Measurements from ENCODE around the gene TAC3. TPM values are rescaled to one million over a fixed set of nuclear protein-coding genes. Genes with fewer than 3 reads are reported as not detected.
"Not testable (repeated sequence)": the region's sequence is repeated elsewhere in the genome, so short reads cannot be mapped to it uniquely, and the experiment has no call there.

Gene TAC3
- total and polyA plus RNA-seq, 9 donors: 0.40 to 2.2 TPM; not detected in 7

DNA sequence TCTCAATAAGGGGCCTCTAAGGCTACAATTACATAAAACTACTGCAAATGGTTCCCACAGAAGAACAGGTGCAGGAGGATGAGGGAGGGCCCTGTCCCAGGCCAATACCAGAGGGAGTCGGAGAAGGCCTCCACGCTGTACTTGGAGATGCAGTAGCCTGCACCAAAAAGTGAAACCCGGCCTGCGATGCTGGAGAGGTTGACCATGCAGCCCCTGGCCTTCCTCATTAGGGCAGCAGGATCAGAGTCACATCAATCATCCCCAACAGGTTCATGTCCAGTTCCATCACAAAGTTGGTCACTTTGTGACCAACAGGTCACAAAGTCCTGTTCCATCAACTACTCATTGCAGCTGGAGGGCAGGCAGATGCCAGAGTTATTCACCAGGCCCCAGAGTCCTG lies 32.9 kb downstream of the TAC3 start:
- no peaks in the 10 kb centered on the region for H3K9me3 ChIP-seq
- no peaks in the 10 kb centered on the region for H3K36me3 ChIP-seq
- 81 to 96% (median 82%) methylated on average over 4 of the region's 4 CpGs for WGBS, 3 donors
- H3K4me1 ChIP-seq (ENCODE audit: insufficient read depth): no peaks in the 10 kb centered on the region
- H3K27ac ChIP-seq: no peak overlapping the region
- no peak overlapping the region for H3K4me3 ChIP-seq
- intact Hi-C loops (cut with DNase I): no loop called here
- TF ChIP-seq, protein P1, sequence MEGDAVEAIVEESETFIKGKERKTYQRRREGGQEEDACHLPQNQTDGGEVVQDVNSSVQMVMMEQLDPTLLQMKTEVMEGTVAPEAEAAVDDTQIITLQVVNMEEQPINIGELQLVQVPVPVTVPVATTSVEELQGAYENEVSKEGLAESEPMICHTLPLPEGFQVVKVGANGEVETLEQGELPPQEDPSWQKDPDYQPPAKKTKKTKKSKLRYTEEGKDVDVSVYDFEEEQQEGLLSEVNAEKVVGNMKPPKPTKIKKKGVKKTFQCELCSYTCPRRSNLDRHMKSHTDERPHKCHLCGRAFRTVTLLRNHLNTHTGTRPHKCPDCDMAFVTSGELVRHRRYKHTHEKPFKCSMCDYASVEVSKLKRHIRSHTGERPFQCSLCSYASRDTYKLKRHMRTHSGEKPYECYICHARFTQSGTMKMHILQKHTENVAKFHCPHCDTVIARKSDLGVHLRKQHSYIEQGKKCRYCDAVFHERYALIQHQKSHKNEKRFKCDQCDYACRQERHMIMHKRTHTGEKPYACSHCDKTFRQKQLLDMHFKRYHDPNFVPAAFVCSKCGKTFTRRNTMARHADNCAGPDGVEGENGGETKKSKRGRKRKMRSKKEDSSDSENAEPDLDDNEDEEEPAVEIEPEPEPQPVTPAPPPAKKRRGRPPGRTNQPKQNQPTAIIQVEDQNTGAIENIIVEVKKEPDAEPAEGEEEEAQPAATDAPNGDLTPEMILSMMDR (IDR thresholded peaks at IDR 0.05): no peak
- TF ChIP-seq POLR2A (IDR thresholded peaks at IDR 0.05) (no peak), EP300 (IDR thresholded peaks at IDR 0.05) (no peak)
- no peak for DNase-seq
- no peaks in the 10 kb centered on the region for H3K27me3 ChIP-seq

DNA sequence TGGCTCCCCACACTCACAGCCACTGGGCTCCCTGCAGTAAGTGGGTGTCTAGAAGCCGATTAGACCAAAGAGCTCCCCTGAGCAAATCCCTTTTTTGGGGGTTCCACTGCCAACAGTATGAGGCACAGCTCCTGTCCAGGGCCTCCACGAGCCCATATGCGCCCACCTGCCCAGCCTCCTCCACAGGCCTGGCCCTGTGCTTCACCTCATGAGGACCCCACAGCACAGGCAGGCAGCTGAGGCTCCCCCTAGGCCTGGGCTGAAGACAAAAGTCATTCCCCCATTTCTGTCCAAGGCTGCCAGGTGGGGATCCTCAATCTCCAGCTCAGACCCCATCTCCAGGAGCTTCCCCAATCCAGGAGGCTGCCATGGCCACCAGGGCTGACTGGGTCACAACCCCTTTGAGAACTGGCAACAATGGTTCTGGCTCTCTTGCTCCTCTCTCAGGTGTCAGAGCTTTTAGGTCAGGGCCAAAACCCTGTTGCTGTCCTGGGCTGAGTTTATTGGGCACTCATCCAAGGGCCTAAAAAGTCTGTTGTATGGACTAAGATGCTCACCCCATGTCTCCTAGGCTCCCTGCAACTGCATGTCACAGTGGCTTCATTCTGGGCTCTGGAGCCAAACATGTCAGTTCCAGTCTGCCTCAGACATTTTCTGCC lies 33.6 kb downstream of the TAC3 start:
- intact Hi-C loops (cut with DNase I): not testable (repeated sequence)

DNA sequence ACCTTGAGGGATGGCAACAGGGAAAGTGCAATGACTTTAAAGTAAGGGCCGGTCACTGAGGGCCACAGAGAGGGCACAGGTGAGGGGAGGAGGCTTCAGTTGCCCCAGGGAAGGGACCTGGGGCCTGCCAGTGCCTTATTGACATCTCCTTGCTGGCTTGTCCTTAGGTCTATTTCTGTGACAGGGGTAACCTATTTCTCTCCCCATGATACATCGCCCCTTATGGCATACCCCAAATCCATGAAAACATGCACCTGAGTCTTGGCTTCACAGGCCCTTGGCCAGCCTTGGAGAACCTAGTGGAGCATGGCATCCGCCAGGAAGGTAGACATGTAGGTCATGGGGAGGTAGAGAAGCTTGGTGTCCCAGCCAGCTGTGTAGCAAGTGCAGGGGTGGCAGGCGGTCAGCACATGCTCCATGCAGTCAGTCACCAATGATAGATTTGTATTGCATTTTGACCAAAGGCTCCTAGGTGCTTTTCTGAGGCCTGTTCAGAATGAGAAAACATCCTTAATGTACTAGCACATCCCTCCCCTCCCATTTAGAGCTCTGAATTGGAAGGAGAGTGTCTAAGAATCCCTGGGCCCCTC lies 35.3 kb downstream of the TAC3 start:
- WGBS, 3 donors: 95 to 98% (median 96%) methylated on average over 4 of the region's 4 CpGs
- no peak for TF ChIP-seq EP300 (IDR thresholded peaks at IDR 0.05)
- TF ChIP-seq POLR2A (IDR thresholded peaks at IDR 0.05): no peak
- TF ChIP-seq, protein P1 (IDR thresholded peaks at IDR 0.05): no peak
- no peaks in the 10 kb centered on the region for H3K9me3 ChIP-seq
- no peak overlapping the region for H3K4me3 ChIP-seq
- no peak for DNase-seq
- intact Hi-C loops (cut with DNase I): no loop called here
- no peaks in the 10 kb centered on the region for H3K27me3 ChIP-seq
- H3K4me1 ChIP-seq (ENCODE audit: insufficient read depth): no peaks in the 10 kb centered on the region
- no peaks in the 10 kb centered on the region for H3K36me3 ChIP-seq
- H3K27ac ChIP-seq: no peak overlapping the region

More for the DNA sequence above, 33.6 kb downstream of the TAC3 start:
- H3K4me3 ChIP-seq; H3K9me3 ChIP-seq; DNase-seq; H3K36me3 ChIP-seq; H3K27ac ChIP-seq; H3K4me1 ChIP-seq (ENCODE audit: insufficient read depth); H3K27me3 ChIP-seq: not testable (repeated sequence)
- WGBS, 3 donors: 86 to 95% (median 92%) methylated on average over 2 to 3 of the region's 3 CpGs

DNA sequence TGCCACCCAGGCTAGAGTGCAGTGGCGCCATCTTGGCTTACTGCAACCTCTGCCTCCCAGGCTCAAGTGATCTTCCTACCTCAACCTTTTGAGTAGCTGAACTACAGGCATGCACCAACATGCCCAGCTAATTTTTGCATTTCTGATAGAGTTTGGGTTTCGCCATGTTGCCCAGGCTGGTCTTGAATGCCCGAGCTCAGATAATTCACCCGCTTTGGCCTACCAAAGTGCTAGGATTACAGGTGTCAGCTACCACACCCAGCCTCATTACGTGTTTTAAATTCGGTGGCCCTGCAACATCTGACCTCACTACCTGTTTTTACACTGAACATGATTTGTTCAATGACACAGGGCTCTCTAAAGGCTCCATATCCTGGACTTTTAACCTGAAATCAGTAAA lies 36.1 kb downstream of the TAC3 start:
- intact Hi-C loops (cut with DNase I): no loop called here

DNA sequence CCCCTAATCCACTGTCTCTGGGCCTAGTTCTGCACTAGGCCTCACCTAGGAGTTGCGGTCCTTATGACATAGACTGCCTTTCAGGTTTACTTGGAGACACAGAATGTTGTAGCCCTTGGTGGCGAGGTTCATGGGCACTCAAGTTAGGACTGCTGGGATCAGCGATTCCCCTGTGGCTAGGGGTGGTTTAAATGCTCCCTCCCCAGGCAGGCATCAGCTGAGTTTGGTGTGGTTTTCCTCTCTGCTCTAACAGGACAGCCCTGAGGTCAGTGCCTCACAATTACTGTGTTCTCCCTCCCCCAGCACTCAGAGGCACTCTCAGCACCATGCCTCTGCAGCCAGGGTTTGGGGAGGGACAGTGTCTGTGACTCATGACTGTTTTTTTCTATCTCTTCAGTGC lies 36.7 kb downstream of the TAC3 start:
- DNase-seq: no peak
- no peak for TF ChIP-seq POLR2A (IDR thresholded peaks at IDR 0.05)
- no peaks in the 10 kb centered on the region for H3K36me3 ChIP-seq
- H3K27me3 ChIP-seq: no peaks in the 10 kb centered on the region
- H3K4me3 ChIP-seq: no peak overlapping the region
- 93 to 96% (median 94%) methylated on average over 3 of the region's 3 CpGs for WGBS, 3 donors
- no peaks in the 10 kb centered on the region for H3K4me1 ChIP-seq (ENCODE audit: insufficient read depth)
- H3K27ac ChIP-seq: no peak overlapping the region
- intact Hi-C loops (cut with DNase I): no loop called here
- no peaks in the 10 kb centered on the region for H3K9me3 ChIP-seq

More for the DNA sequence above, 36.1 kb downstream of the TAC3 start:
- H3K27ac ChIP-seq: no peak overlapping the region
- H3K4me1 ChIP-seq (ENCODE audit: insufficient read depth): no peaks in the 10 kb centered on the region
- no peak for DNase-seq
- TF ChIP-seq POLR2A (IDR thresholded peaks at IDR 0.05): no peak
- no peaks in the 10 kb centered on the region for H3K27me3 ChIP-seq
- no peaks in the 10 kb centered on the region for H3K36me3 ChIP-seq
- no peak overlapping the region for H3K4me3 ChIP-seq
- 95 to 96% (median 96%) methylated on average over 6 of the region's 6 CpGs for WGBS, 3 donors
- H3K9me3 ChIP-seq: no peaks in the 10 kb centered on the region

DNA sequence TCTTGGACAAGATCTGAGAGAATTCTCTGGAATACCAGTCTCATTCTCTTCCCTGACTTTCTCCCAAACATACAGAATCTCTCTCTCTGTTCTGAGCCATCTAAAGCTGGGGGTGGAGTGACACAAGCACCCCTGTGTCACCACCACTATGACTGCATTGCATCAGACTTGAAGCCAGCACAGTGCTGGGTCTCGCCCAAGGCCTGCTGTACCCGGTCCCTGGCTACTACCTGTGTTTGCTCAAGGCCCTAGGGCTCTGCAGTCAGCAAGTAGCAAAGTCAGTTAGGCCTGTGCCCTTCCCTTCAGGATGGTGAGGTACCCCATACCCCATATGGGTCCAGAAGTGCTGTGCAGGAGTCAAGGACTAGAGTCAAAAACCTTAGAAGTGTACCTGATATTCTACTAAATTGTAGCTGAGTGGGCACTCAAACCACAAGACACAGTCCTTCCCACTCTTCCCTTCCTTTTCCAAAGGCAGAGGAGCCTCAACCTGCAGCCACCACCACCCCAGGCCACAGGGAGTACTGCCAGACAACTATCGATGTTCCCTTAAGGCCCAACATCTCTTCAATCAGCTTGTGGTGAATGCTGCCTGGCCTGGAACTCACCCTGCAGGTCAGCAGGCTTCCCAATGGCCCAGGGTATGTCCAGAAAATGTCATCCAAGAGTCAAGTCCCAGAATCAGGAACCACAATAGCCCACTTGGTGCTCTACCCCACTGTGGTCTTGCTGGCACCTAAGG lies 37.8 kb downstream of the TAC3 start:
- 90 to 95% (median 94%) methylated on average over 3 of the region's 3 CpGs for WGBS, 3 donors
- Histone ChIP-seq H3K27me3 (no peaks in the 10 kb centered on the region), H3K36me3 (no peaks in the 10 kb centered on the region), H3K27ac (no peak overlapping the region), H3K9me3 (no peaks in the 10 kb centered on the region), H3K4me3 (no peak overlapping the region), H3K4me1 (ENCODE audit: insufficient read depth) (no peaks in the 10 kb centered on the region)
- intact Hi-C loops (cut with DNase I): no loop called here
- no peak for DNase-seq
- TF ChIP-seq, protein P1 (IDR thresholded peaks at IDR 0.05): no peak
- TF ChIP-seq POLR2A (IDR thresholded peaks at IDR 0.05) (no peak), EP300 (IDR thresholded peaks at IDR 0.05) (no peak)

DNA sequence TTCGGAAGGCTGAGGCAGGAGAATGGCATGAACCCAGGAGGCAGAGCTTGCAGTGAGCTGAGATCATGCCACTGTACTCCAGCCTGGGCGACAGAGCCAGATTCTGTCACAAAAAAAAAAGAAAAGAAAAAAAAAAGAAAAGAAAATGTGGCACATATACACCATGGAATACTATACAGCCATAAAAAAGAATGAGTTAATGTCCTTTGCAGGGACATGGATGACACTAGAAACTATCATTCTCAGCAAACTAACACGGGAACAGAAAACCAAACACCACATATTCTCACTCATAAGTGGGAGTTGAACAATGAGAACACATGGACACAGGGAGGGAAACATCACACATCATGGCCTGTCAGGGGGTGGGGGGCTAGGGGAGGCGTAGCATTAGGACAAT lies 39.0 kb downstream of the TAC3 start:
- H3K36me3 ChIP-seq; H3K4me3 ChIP-seq; H3K27ac ChIP-seq; H3K27me3 ChIP-seq; H3K9me3 ChIP-seq; intact Hi-C loops (cut with DNase I); H3K4me1 ChIP-seq (ENCODE audit: insufficient read depth); DNase-seq: not testable (repeated sequence)
- 86 to 88% (median 87%) methylated on average over 4 of the region's 4 CpGs for WGBS, 3 donors

DNA sequence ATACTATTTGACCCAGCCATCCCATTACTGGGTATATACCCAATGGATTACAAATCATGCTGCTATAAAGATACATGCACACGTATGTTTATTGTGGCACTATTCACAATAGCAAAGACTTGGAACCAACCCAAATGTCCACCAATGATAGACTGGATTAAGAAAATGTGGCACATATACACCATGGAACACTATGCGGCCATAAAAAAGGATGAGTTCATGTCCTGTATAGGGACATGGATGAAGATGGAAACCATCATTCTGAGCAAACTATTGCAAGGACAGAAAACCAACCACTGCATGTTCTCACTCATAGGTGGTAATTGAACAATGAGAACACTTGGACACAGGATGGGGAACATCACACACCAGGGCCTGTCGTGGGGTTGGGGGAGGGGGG lies 42.1 kb downstream of the TAC3 start:
- intact Hi-C loops (cut with DNase I); H3K36me3 ChIP-seq; H3K9me3 ChIP-seq; DNase-seq; H3K4me3 ChIP-seq; H3K27ac ChIP-seq; H3K4me1 ChIP-seq (ENCODE audit: insufficient read depth); H3K27me3 ChIP-seq: not testable (repeated sequence)
- WGBS, 3 donors: 74 to 96% (median 80%) methylated on average over 3 of the region's 3 CpGs

Data from ovary (tissue), 9 donors.